Kidney (tissue), 14 donors: ENCODE measurements around the gene RIMKLB. TPM values are rescaled to one million over a fixed set of nuclear protein-coding genes. Genes with fewer than 3 reads are reported as not detected.

Source experiments
- DNase-seq, 5 donors: peaks; one replicate each; pipeline ENCODE4 v3.0.0-alpha.2; 2013 to 2020
- FAIRE-seq: peaks from 2 replicates; lab custom pipeline; 2012; peaks lifted over from hg19 to GRCh38; lab: Jason Lieb, UNC
- H3K27ac ChIP-seq, 2 donors: one replicate each; pipeline ENCODE4 v1.7.0; 2013; ENCODE audit warnings: low read depth in 2 of 2, low read length in 2 of 2, inconsistent platforms in 1 of 2
- H3K27me3 ChIP-seq: one replicate; pipeline ENCODE4 v1.7.1; 2013; ENCODE audit warnings: low read length, inconsistent platforms; ENCODE audit not compliant: control insufficient read depth, insufficient read depth
- H3K36me3 ChIP-seq, 3 donors: one replicate each; pipeline versions ENCODE4 v1.7.0 to v1.7.1; 2013; ENCODE audit warnings: low read length in 3 of 3, control low read depth in 1 of 3, inconsistent platforms in 1 of 3; ENCODE audit not compliant: insufficient read depth in 3 of 3, control insufficient read depth in 2 of 3
- H3K4me1 ChIP-seq, 3 donors: one replicate each; pipeline versions ENCODE4 v1.7.0 to v1.7.1; 2013; ENCODE audit warnings: low read length in 3 of 3, inconsistent platforms in 1 of 3, low read depth in 1 of 3; ENCODE audit not compliant: control insufficient read depth in 2 of 3, insufficient read depth in 2 of 3
- H3K4me3 ChIP-seq, 3 donors: one replicate each; pipeline versions ENCODE4 v1.7.0 to v1.8.1; 2013; ENCODE audit warnings: low read length in 3 of 3, control low read depth in 1 of 3, inconsistent platforms in 1 of 3
- H3K9ac ChIP-seq, 3 donors: one replicate each; pipeline versions ENCODE4 v1.7.0 to v1.7.1; 2013; ENCODE audit warnings: low read length in 3 of 3, control low read depth in 1 of 3, inconsistent platforms in 1 of 3
- H3K9me3 ChIP-seq, 3 donors: one replicate each; pipeline versions ENCODE4 v1.7.0 to v1.7.1; 2013; ENCODE audit warnings: low read length in 3 of 3, control low read depth in 1 of 3, inconsistent platforms in 1 of 3; ENCODE audit not compliant: control insufficient read depth in 2 of 3, insufficient read depth in 1 of 3
- intact Hi-C: fragments of 100-400 bp; cut with DNase I; formaldehyde crosslinking; loops from one replicate; pipeline ENCODE4 v1.11.1; 2022
- polyA plus RNA-seq: library from polyadenylated mRNA; stranded (reverse); fragments of 350-450 nt; fragmentation: Illumina TruSeq; extraction: RNeasy Lipid Tissue Mini Kit (QIAGEN cat#74804); gene quantifications from one replicate; pipeline ENCODE4 v1.2.3, GENCODE V29; 2014; ENCODE audit warnings: low read depth, low replicate concordance; ENCODE audit not compliant: insufficient read depth
- total RNA-seq: library from RNA; stranded (reverse); fragmentation: NEBNext Ultra II Directional; extraction: Animal tissue kit (Norgen Biotek cat#: 25700); gene quantifications from one replicate; pipeline ENCODE4 v1.2.1, GENCODE V29; 2021
- TF ChIP-seq, protein P1 (sequence below): IDR thresholded peaks from 3 replicates; pipeline ENCODE4 v1.5.1; 2012; ENCODE audit warnings: mild to moderate bottlenecking, moderate library complexity, borderline replicate concordance; ENCODE audit not compliant: insufficient read depth; ENCODE audit errors: extremely low read depth
- donor health status: control.
- donor health status: control.
- donor health status: control.
- donor health status: control.
- donor health status: control.
- donor health status: DM: yes; HTN: yes; CAD: no.
- donor health status: Normal renal cell carcinoma (clear cell type).

RIMKLB gene
- total and polyA plus RNA-seq, 2 donors from 2014 or later: 38.0 to 45.5 TPM

DNA sequence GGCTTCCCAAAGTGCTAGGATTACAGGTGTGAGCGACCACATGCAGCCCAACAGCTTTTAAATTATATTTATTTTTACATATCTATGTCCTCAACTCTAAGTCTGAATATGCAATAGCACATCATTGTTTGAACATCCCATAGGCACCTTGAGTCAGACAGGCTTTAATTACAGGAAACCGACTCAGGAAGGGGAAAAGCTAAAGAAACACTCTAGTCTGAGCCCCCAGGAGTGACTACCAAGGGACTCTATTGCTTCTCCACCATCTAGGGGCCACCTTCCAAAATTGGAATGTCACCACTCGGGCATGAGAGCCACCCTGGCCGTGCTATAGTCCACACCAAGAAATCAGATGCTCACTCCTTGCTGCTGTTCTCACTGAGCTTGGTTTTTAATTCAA is 21.1 kb upstream of the RIMKLB start:
- TF ChIP-seq, protein P1, sequence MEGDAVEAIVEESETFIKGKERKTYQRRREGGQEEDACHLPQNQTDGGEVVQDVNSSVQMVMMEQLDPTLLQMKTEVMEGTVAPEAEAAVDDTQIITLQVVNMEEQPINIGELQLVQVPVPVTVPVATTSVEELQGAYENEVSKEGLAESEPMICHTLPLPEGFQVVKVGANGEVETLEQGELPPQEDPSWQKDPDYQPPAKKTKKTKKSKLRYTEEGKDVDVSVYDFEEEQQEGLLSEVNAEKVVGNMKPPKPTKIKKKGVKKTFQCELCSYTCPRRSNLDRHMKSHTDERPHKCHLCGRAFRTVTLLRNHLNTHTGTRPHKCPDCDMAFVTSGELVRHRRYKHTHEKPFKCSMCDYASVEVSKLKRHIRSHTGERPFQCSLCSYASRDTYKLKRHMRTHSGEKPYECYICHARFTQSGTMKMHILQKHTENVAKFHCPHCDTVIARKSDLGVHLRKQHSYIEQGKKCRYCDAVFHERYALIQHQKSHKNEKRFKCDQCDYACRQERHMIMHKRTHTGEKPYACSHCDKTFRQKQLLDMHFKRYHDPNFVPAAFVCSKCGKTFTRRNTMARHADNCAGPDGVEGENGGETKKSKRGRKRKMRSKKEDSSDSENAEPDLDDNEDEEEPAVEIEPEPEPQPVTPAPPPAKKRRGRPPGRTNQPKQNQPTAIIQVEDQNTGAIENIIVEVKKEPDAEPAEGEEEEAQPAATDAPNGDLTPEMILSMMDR: no peak
- FAIRE-seq (no peak), DNase-seq (no peak)
- H3K27me3 ChIP-seq: no peaks in the 10 kb centered on the region
- H3K9ac ChIP-seq: no peak overlapping the region
- no peak overlapping the region for H3K27ac ChIP-seq
- intact Hi-C loops: no loop called here
- no peak overlapping the region for H3K4me3 ChIP-seq
- peaks cover 0 to 3% (median 0%) of the 10 kb centered on the region in 3 donors for H3K4me1 ChIP-seq
- H3K36me3 ChIP-seq: no peaks in the 10 kb centered on the region
- H3K9me3 ChIP-seq: no peaks in the 10 kb centered on the region

DNA sequence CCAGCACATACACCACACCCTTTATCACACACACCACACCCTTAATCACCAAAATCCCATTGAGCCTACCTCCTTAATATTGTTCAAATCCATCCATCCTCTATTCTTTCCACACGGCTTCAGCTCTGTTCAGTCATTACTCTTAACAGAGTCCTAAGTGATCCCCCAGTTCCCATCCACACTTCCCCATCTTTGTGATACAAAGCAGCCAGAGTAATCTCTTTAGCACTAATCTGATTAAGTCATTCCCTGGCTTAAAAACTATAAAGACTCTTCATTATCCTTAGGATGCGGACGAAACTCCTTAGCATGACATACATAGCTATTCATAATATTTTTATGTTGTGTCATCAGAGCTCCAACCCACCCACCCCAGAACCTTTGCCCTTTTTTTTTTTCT is 20.4 kb upstream of the RIMKLB start:
- Histone ChIP-seq H3K4me3 (no peak overlapping the region), H3K36me3 (no peaks in the 10 kb centered on the region), H3K9ac (no peak overlapping the region), H3K27me3 (no peaks in the 10 kb centered on the region), H3K27ac (no peak overlapping the region), H3K4me1 (peaks cover 0 to 4% (median 0%) of the 10 kb centered on the region in 3 donors), H3K9me3 (no peaks in the 10 kb centered on the region)
- TF ChIP-seq, protein P1: no peak
- no peak for FAIRE-seq
- no peak for DNase-seq
- intact Hi-C loops: no loop called here

DNA sequence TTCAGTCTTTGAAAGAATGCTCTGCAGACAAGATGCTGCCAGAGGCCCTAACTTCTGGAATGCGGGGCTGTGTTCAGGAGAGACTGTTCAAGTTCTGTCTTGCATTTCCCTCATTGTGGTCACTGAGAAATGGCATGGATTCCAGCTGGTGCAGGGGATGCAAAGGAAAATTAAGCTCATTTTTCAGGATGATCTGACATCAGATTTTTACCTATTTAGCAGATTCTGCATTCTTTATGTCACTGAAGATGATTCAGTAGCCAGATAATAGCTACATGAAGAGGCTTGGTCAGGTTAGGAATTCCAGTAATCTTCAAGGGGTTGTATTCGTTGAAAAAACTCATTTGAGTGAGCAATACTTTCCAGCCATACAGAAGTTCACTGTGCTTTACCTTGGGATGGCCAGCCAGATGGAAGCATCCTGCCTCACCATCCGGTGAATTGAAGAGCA is 19.1 kb upstream of the RIMKLB start:
- FAIRE-seq (no peak), DNase-seq (no peak)
- H3K27me3 ChIP-seq: no peaks in the 10 kb centered on the region
- no peak overlapping the region for H3K4me3 ChIP-seq
- no peaks in the 10 kb centered on the region for H3K36me3 ChIP-seq
- TF ChIP-seq, protein P1: no peak
- H3K27ac ChIP-seq: no peak overlapping the region
- peaks cover 0 to 4% (median 0%) of the 10 kb centered on the region in 3 donors for H3K4me1 ChIP-seq
- no peak overlapping the region for H3K9ac ChIP-seq
- intact Hi-C loops: no loop called here
- H3K9me3 ChIP-seq: no peaks in the 10 kb centered on the region

DNA sequence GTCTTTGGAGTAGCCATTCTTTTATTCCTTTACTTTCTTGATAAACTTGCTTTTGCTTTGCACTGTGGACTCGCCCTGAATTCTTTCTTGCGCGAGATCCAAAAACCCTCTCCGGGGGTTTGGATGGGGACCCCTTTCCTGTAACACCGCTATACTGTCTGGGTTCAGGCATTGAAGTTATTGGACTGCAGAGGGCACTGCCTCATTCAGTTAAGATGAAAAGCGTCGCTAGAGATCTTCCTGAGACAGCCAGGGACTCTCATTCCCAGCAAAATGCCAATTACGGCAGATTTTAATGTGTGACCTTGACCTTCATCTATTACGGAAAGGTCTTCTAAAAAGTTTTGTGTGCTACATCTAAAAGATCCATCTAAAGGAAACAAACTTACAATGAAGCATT is 17.3 kb upstream of the RIMKLB start:
- intact Hi-C loops: loop anchor here (10.0 kb wide), 1 partner anchor 144 kb away; the partner anchor contains the start of gene A2ML1
- no peaks in the 10 kb centered on the region for H3K36me3 ChIP-seq
- DNase-seq (no peak), FAIRE-seq (no peak)
- no peak overlapping the region for H3K4me3 ChIP-seq
- TF ChIP-seq, protein P1: no peak
- peaks cover 0 to 4% (median 0%) of the 10 kb centered on the region in 3 donors for H3K4me1 ChIP-seq
- no peaks in the 10 kb centered on the region for H3K27me3 ChIP-seq
- no peak overlapping the region for H3K9ac ChIP-seq
- H3K9me3 ChIP-seq: no peaks in the 10 kb centered on the region
- H3K27ac ChIP-seq: peak overlapping the region in 1 of 2 donors; percentile 65
